SK-N-SH treated with all-trans-retinoic acid at 6 μM for 48 hours (cell line): Measurements from ENCODE around the gene TIAM2.

ENCODE experiments used
- ATAC-seq: fragments of 200-7000 bp; cut with Tn5 transposase; 3 replicates; pipeline ENCODE4 v1.9.1; 2020; ENCODE audit warnings: mild to moderate bottlenecking, moderate library complexity
- ARNTL ChIP-seq: fragments of 450-650 bp; formaldehyde crosslinking; IDR thresholded peaks from 2 replicates; pipeline ENCODE4 v1.5.0; 2020; ENCODE audit warnings: low read depth, mild to moderate bottlenecking, moderate library complexity, borderline replicate concordance
- BACH2 ChIP-seq: fragments of 250-450 bp; sonication (Bioruptor Pico); IDR thresholded peaks from 2 replicates; pipeline ENCODE4 v1.9.0; 2021; ENCODE audit warnings: mild to moderate bottlenecking, borderline replicate concordance
- CSDC2 ChIP-seq: fragments of 250-450 bp; sonication (Bioruptor Pico); IDR thresholded peaks from 2 replicates; pipeline ENCODE4 v1.5.0; 2020; ENCODE audit warnings: mild to moderate bottlenecking, moderate library complexity
- ESRRG ChIP-seq: fragments of 250-450 bp; sonication (Bioruptor Pico); IDR thresholded peaks from 2 replicates; pipeline ENCODE4 v1.6.1; 2021; ENCODE audit warnings: mild to moderate bottlenecking
- GLIS3 ChIP-seq: fragments of 250-450 bp; sonication (Bioruptor Pico); IDR thresholded peaks from 2 replicates; pipeline ENCODE4 v1.5.0; 2020; ENCODE audit warnings: mild to moderate bottlenecking, moderate library complexity
- ISL1 ChIP-seq: fragments of 250-450 bp; sonication (Bioruptor Pico); IDR thresholded peaks from 2 replicates; pipeline ENCODE4 v2.1.2; 2022; ENCODE audit warnings: mild to moderate bottlenecking, moderate library complexity
- PPARA ChIP-seq: fragments of 250-450 bp; sonication (Bioruptor Pico); IDR thresholded peaks from 2 replicates; pipeline ENCODE4 v1.5.0; 2020; ENCODE audit warnings: mild to moderate bottlenecking, borderline replicate concordance
- RARB ChIP-seq: fragments of 250-450 bp; sonication (Bioruptor Pico); IDR thresholded peaks from 2 replicates; pipeline ENCODE4 v1.8.0; 2021; ENCODE audit warnings: mild to moderate bottlenecking, moderate library complexity
- SNAI2 ChIP-seq: fragments of 250-450 bp; sonication (Bioruptor Pico); IDR thresholded peaks from 2 replicates; pipeline ENCODE4 v1.5.0; 2020; ENCODE audit warnings: mild to moderate bottlenecking, moderate library complexity
- ZFP3 ChIP-seq: fragments of 250-450 bp; sonication (Bioruptor Pico); IDR thresholded peaks from 2 replicates; pipeline ENCODE4 v1.5.0; 2020; ENCODE audit warnings: mild to moderate bottlenecking, moderate library complexity
- ZFP30 ChIP-seq: fragments of 450-650 bp; formaldehyde crosslinking; IDR thresholded peaks from 2 replicates; pipeline ENCODE4 v1.5.0; 2022; ENCODE audit warnings: mild to moderate bottlenecking, moderate library complexity
- ZNF565 ChIP-seq: fragments of 450-650 bp; formaldehyde crosslinking; conservative IDR thresholded peaks from 2 replicates; pipeline ENCODE4 v1.5.0; 2020; ENCODE audit warnings: low read depth, mild to moderate bottlenecking, moderate library complexity
- ZNF70 ChIP-seq: fragments of 450-650 bp; formaldehyde crosslinking; IDR thresholded peaks from 2 replicates; pipeline ENCODE4 v1.5.0; 2020; ENCODE audit warnings: mild to moderate bottlenecking, moderate library complexity
- ZNF8 ChIP-seq: fragments of 450-650 bp; formaldehyde crosslinking; IDR thresholded peaks from 2 replicates; pipeline ENCODE4 v1.5.0; 2020; ENCODE audit warnings: mild to moderate bottlenecking, moderate library complexity
- TF ChIP-seq, protein P1 (sequence below): fragments of 250-450 bp; sonication (Bioruptor Pico); IDR thresholded peaks from 2 replicates; pipeline ENCODE4 v1.5.1; 2021; ENCODE audit warnings: mild to moderate bottlenecking, moderate library complexity
- TF ChIP-seq, protein P2 (sequence below): fragments of 250-450 bp; sonication (Bioruptor Pico); IDR thresholded peaks from 2 replicates; pipeline ENCODE4 v1.8.0; 2020; ENCODE audit warnings: mild to moderate bottlenecking, moderate library complexity, borderline replicate concordance
- TF ChIP-seq, protein P3 (sequence below): fragments of 250-450 bp; sonication (Bioruptor Pico); IDR thresholded peaks from 2 replicates; pipeline ENCODE4 v1.5.1; 2020; ENCODE audit warnings: low read depth, mild to moderate bottlenecking, moderate library complexity
- TF ChIP-seq, protein P4 (sequence below): fragments of 250-450 bp; sonication (Bioruptor Pico); IDR thresholded peaks from 2 replicates; pipeline ENCODE4 v1.8.0; 2021; ENCODE audit warnings: low read depth, mild to moderate bottlenecking, moderate library complexity, borderline replicate concordance

The TIAM2 gene

DNA sequence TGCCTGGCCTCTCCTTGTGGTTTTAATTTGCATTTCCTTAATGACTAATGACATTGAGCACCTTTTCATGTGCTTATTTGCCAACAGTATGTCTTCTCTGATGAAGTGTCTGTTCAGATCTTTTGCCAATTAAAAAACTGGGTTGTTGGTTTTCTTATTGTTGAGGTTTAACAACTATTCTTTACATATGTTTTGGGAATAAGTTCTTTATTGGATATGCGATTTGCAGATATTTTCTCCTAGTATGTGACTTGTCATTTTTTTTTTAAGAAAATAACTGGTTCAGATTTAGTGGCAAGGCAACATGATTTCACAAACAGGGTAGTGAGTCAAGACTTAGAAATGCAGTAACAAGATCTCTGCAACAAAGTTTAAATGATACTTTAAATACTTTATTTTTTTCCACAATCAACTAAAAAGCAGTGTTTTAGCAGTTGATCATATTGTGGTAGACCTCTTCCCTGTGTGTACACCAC, 67.8 kb downstream of the TIAM2 start:
- ATAC-seq = peak; percentile 73

DNA sequence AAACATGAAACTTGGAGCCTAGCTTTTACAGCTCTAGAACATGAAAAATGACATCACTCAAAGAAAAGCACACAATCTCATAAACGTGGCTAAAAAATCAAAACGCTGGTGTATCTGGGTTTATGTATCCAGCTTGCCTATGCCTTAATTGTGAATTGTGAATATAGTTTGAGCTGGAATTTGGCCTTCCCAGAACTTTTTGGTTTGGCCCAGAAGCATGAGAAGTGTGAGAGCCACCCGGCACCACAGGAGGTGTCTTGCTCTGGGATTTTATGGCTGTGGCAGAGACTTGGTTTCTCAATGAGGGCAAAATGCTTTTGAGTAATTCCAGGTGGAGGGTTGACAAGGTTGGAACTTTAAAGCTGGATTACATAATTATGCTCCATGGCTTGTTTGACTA, 69.2 kb downstream of the TIAM2 start:
- TF ChIP-seq PPARA (CRISPR knock-in tag) = no peak
- TF ChIP-seq, protein P1, sequence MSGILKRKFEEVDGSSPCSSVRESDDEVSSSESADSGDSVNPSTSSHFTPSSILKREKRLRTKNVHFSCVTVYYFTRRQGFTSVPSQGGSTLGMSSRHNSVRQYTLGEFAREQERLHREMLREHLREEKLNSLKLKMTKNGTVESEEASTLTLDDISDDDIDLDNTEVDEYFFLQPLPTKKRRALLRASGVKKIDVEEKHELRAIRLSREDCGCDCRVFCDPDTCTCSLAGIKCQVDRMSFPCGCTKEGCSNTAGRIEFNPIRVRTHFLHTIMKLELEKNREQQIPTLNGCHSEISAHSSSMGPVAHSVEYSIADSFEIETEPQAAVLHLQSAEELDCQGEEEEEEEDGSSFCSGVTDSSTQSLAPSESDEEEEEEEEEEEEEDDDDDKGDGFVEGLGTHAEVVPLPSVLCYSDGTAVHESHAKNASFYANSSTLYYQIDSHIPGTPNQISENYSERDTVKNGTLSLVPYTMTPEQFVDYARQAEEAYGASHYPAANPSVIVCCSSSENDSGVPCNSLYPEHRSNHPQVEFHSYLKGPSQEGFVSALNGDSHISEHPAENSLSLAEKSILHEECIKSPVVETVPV (CRISPR knock-in tag) = no peak
- TF ChIP-seq, all 23 proteins: peak for 0
- no peak for ATAC-seq

More for the DNA sequence above, 67.8 kb downstream of the TIAM2 start:
- TF ChIP-seq, protein P2, sequence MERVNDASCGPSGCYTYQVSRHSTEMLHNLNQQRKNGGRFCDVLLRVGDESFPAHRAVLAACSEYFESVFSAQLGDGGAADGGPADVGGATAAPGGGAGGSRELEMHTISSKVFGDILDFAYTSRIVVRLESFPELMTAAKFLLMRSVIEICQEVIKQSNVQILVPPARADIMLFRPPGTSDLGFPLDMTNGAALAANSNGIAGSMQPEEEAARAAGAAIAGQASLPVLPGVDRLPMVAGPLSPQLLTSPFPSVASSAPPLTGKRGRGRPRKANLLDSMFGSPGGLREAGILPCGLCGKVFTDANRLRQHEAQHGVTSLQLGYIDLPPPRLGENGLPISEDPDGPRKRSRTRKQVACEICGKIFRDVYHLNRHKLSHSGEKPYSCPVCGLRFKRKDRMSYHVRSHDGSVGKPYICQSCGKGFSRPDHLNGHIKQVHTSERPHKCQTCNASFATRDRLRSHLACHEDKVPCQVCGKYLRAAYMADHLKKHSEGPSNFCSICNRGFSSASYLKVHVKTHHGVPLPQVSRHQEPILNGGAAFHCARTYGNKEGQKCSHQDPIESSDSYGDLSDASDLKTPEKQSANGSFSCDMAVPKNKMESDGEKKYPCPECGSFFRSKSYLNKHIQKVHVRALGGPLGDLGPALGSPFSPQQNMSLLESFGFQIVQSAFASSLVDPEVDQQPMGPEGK (CRISPR knock-in tag) = no peak
- TF ChIP-seq, protein P3, sequence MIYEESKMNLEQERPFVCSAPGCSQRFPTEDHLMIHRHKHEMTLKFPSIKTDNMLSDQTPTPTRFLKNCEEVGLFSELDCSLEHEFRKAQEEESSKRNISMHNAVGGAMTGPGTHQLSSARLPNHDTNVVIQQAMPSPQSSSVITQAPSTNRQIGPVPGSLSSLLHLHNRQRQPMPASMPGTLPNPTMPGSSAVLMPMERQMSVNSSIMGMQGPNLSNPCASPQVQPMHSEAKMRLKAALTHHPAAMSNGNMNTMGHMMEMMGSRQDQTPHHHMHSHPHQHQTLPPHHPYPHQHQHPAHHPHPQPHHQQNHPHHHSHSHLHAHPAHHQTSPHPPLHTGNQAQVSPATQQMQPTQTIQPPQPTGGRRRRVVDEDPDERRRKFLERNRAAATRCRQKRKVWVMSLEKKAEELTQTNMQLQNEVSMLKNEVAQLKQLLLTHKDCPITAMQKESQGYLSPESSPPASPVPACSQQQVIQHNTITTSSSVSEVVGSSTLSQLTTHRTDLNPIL = no peak
- 0 out of 2 replicates have a peak, but pooled peaks have one; percentile 12 for TF ChIP-seq ISL1 (CRISPR knock-in tag)

DNA sequence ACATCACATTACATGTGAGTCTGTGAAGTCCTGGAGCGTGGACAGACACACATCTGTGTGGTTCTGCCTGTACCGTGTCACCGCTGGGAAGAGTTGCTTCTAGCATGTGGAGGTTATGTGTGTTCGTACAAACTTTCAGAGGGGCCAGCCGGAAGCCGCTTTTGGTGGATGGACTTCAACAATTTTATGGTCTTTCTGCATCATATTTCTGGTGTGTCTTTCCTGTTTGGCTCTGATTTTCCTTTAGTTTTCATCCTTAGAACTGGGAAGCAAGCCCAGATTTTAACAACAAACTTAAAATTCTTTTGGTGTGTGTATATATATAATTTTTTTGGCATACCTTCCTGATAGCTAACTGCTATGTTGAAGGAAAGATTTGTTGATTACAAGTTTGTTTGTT, 71.2 kb downstream of the TIAM2 start:
- TF ChIP-seq ZNF565 (CRISPR knock-in tag) (no peak), ZFP30 (CRISPR knock-in tag) (no peak)
- TF ChIP-seq, protein P3 = no peak
- peak; percentile 57 for ATAC-seq

DNA sequence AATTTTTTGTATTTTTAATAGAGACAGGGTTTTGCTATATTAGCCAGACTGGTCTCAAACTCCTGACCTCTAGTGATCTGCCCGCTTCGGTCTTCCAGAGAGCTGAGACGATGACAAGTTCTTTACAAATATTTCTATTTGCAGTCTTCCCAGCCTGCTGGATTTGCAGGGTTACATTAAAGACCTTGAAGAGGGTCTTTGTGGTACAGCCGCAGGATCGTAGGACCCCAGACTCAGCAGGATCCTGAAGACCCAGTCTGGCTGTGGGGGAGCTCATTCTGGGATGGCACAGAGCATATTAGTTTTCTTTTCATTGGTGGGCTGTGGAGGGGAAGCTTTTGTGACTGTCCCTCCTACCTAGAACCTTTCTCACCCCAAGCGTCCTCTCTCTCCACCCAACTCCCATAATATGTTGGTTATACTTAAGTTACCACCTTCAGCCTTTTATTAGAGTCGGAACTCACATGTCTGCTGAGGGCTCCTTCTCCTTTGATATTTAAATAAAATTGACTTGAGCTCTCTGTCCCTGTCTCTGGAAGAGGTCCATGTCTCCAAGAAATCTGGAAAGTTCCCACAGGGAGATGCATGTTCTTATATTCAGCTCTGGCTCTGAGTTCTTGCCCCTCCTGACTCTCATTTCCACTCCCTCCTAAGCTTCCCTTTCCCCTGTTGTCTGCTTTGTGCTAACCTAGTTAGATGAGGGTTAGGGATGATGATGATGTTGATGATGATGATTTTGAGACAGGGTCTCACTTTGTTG, 72.0 kb downstream of the TIAM2 start:
- TF ChIP-seq ZFP30 (CRISPR knock-in tag) (no peak), SNAI2 (CRISPR knock-in tag) (no peak), ZNF70 (CRISPR knock-in tag) (no peak), CSDC2 (CRISPR knock-in tag) (no peak), RARB (CRISPR knock-in tag) (no peak), ISL1 (CRISPR knock-in tag) (no peak), PPARA (CRISPR knock-in tag) (no peak), ARNTL (no peak), ESRRG (CRISPR knock-in tag) (no peak), ZNF565 (CRISPR knock-in tag) (no peak), BACH2 (no peak), GLIS3 (CRISPR knock-in tag) (no peak)
- TF ChIP-seq, protein P2 (CRISPR knock-in tag) = no peak
- TF ChIP-seq, all 23 proteins: peak for 0
- no peak for ATAC-seq

DNA sequence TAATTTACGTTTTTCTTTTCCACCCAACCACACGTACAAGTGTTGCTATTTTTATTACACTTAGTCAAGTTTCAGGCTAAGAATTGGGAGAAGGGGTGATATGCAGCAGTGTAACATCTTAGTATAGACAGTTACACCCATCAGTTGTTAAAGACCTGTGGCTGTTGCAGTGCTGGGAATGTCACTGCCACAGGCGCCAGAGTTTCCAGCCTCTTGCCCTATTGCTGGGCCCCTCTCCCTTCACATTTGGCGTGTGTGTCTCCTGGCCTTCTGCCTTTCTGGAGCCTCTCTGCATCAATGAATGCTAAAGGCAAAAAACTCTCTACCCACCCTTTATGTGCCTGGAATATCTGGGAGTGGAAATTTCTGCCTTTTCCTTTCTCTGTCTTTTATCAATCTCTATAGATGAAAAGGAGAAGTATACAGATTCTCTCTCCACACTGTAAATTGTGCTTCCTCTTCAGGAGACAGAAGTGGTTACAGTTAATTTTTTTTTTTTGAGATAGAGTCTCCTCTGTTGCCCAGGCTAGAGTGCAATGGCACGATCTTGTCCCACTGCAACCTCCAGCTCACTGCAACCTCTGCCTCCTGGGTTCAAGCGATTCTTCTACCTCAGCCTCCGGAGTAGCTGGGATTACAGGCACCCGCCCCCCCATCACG, 73.0 kb downstream of the TIAM2 start:
- ATAC-seq = no peak
- TF ChIP-seq ZFP3 (CRISPR knock-in tag) (no peak), BACH2 (no peak), SNAI2 (CRISPR knock-in tag) (no peak), ZNF8 (CRISPR knock-in tag) (no peak), ZFP30 (CRISPR knock-in tag) (no peak), PPARA (CRISPR knock-in tag) (no peak), ISL1 (CRISPR knock-in tag) (no peak), GLIS3 (CRISPR knock-in tag) (no peak)
- TF ChIP-seq, protein P4, sequence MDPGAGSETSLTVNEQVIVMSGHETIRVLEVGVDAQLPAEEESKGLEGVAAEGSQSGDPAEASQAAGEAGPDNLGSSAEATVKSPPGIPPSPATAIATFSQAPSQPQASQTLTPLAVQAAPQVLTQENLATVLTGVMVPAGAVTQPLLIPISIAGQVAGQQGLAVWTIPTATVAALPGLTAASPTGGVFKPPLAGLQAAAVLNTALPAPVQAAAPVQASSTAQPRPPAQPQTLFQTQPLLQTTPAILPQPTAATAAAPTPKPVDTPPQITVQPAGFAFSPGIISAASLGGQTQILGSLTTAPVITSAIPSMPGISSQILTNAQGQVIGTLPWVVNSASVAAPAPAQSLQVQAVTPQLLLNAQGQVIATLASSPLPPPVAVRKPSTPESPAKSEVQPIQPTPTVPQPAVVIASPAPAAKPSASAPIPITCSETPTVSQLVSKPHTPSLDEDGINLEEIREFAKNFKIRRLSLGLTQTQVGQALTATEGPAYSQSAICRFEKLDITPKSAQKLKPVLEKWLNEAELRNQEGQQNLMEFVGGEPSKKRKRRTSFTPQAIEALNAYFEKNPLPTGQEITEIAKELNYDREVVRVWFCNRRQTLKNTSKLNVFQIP (CRISPR knock-in tag) = no peak
- TF ChIP-seq, protein P1 (CRISPR knock-in tag) = no peak
